Panc1 (cell line): ENCODE data around the gene MEF2D.

Experiments
- CTCF ChIP-seq: fragments of 450-650 bp; IDR thresholded peaks from 2 replicates; pipeline ENCODE4 v1.5.1; 2017; ENCODE audit warnings: mild to moderate bottlenecking
- POLR2AphosphoS5 ChIP-seq: IDR thresholded peaks from 2 replicates; pipeline ENCODE4 v1.6.1; 2012; ENCODE audit warnings: mild to moderate bottlenecking, low read depth, low read length, moderate library complexity
- TF ChIP-seq, protein P1 (sequence below), 2 experiments: IDR thresholded peaks; 2 replicates each; pipeline ENCODE4 v1.6.1; 2011 to 2012; ENCODE audit warnings: low read depth in 2 of 2, control low read depth in 1 of 2, low read length in 1 of 2, mild to moderate bottlenecking in 1 of 2, moderate library complexity in 1 of 2; ENCODE audit not compliant: insufficient read depth in 1 of 2

- TF ChIP-seq CTCF (no peak), POLR2AphosphoS5 (no peak)
- TF ChIP-seq, protein P1, sequence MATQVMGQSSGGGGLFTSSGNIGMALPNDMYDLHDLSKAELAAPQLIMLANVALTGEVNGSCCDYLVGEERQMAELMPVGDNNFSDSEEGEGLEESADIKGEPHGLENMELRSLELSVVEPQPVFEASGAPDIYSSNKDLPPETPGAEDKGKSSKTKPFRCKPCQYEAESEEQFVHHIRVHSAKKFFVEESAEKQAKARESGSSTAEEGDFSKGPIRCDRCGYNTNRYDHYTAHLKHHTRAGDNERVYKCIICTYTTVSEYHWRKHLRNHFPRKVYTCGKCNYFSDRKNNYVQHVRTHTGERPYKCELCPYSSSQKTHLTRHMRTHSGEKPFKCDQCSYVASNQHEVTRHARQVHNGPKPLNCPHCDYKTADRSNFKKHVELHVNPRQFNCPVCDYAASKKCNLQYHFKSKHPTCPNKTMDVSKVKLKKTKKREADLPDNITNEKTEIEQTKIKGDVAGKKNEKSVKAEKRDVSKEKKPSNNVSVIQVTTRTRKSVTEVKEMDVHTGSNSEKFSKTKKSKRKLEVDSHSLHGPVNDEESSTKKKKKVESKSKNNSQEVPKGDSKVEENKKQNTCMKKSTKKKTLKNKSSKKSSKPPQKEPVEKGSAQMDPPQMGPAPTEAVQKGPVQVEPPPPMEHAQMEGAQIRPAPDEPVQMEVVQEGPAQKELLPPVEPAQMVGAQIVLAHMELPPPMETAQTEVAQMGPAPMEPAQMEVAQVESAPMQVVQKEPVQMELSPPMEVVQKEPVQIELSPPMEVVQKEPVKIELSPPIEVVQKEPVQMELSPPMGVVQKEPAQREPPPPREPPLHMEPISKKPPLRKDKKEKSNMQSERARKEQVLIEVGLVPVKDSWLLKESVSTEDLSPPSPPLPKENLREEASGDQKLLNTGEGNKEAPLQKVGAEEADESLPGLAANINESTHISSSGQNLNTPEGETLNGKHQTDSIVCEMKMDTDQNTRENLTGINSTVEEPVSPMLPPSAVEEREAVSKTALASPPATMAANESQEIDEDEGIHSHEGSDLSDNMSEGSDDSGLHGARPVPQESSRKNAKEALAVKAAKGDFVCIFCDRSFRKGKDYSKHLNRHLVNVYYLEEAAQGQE (IDR thresholded peaks at IDR 0.05; ENCODE audit: insufficient read depth in 1 of 2, low read depth in 2 of 2, low read length in 1 of 2) = no peak
These were observed 72.6 kb downstream of the MEF2D start for GRCh38 chr1:156427957-156428356.
